Naive B cell (primary cell): ENCODE data around the gene GASK1A. TPM values are rescaled to one million over a fixed set of nuclear protein-coding genes. Genes with fewer than 3 reads are reported as not detected.

Experiments
- ATAC-seq, 2 donors: fragments of 150-1000 bp; cut with Tn5 transposase; 2 replicates each; pipeline ENCODE4 v1.10.0; 2021; ENCODE audit warnings: low read depth in 2 of 2, mild to moderate bottlenecking in 2 of 2, moderate library complexity in 2 of 2
- DNase-seq: peaks from one replicate; pipeline ENCODE4 v3.0.0; 2022
- H3K27ac Mint-ChIP-seq, 6 donors: one replicate each; pipeline ENCODE4 v1.8.0; 2020 to 2022; ENCODE audit warnings: mild to moderate bottlenecking in 6 of 6, mixed read lengths in 6 of 6, moderate library complexity in 5 of 6, inconsistent platforms in 2 of 6
- H3K27me3 Mint-ChIP-seq, 3 donors: one replicate each; pipeline ENCODE4 v1.8.0; 2021 to 2022; ENCODE audit warnings: mixed read lengths in 3 of 3, mild to moderate bottlenecking in 1 of 3
- H3K36me3 Mint-ChIP-seq, 2 donors: one replicate each; pipeline ENCODE4 v1.8.0; 2020 to 2022; ENCODE audit warnings: mixed read lengths in 2 of 2, inconsistent platforms in 1 of 2, mild to moderate bottlenecking in 1 of 2
- H3K4me1 Mint-ChIP-seq, 3 donors: one replicate each; pipeline ENCODE4 v1.8.0; 2020 to 2022; ENCODE audit warnings: mixed read lengths in 3 of 3, inconsistent platforms in 1 of 3, mild to moderate bottlenecking in 1 of 3, moderate library complexity in 1 of 3
- H3K4me3 Mint-ChIP-seq, 8 donors: one replicate each; pipeline ENCODE4 v1.8.0; 2020 to 2022; ENCODE audit warnings: mild to moderate bottlenecking in 8 of 8, mixed read lengths in 8 of 8, moderate library complexity in 8 of 8, inconsistent platforms in 2 of 8
- H3K9me3 Mint-ChIP-seq, 7 donors: one replicate each; pipeline ENCODE4 v1.8.0; 2020 to 2022; ENCODE audit warnings: mixed read lengths in 7 of 7, mild to moderate bottlenecking in 5 of 7, inconsistent platforms in 2 of 7, moderate library complexity in 1 of 7
- polyA plus RNA-seq, 6 donors: library from polyadenylated mRNA; unstranded; fragments of 300-500 nt; fragmentation: Illumina TruSeq; gene quantifications; one replicate each; pipeline ENCODE4 v1.2.3, GENCODE V29; 2021; ENCODE audit warnings: low read depth in 6 of 6

The GASK1A gene
- polyA plus RNA-seq, 6 donors from 2014 or later: not detected

DNA sequence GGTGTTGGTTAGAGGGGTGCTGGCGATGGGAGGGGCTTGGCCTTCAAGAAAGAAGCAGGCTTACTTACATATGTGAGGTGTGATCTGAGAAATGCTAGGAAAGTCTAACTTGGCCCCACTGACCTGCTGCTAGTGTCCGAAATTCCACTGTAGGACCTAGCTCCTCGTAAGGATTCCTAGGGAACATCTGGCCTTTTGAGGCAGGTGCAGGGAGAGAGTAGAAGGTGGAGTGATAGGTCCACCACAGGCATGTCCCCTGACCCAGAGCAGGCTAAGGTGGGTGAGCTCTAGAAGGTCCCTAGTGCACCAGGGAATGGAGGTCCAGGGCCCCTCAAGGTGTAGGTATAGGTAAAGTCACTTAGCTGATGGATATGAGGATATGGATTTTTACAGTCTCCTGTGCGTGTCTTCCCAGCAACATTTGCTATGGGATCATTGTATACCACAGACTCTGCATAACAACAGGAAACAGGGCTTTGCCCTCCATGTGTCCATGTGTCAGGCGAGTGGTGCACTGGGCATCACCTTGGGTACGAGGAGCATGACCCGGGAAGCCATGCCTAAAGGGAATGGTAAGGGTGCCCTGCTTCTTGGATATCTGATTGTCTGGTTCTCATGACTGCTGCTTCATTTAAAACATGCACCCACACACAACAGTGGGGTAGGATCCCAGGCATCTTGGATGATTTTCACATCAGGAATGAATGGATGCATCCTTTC, 94.2 kb downstream of the GASK1A start:
- ATAC-seq (no peak), DNase-seq (no peak)
- H3K9me3 Mint-ChIP-seq: no peaks in the 10 kb centered on the region
- H3K4me1 Mint-ChIP-seq: no peaks in the 10 kb centered on the region
- H3K4me3 Mint-ChIP-seq: no peak overlapping the region
- H3K36me3 Mint-ChIP-seq: peaks cover 7 to 15% of the 10 kb centered on the region in 2 donors
- no peak overlapping the region for H3K27ac Mint-ChIP-seq
- H3K27me3 Mint-ChIP-seq: peaks cover 0 to 11% (median 8%) of the 10 kb centered on the region in 3 donors

DNA sequence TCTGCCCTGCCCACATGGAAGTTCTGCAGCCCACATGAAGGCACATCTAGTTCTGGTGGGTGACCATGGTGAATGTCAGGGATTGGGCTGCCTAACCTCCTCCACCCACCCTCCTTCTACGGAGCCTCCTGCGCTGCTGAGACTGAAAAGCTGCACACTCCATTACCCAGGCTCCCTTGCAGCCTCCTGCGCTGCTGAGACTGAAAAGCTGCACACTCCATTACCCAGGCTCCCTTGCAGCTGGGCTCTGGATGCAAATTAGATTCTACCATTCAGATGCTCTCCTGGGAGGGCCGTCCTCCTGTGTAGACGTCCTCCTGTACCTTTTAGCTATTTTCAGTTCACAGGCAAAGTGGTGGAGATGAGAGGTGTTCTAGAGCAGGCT, 94.7 kb downstream of the GASK1A start:
- H3K36me3 Mint-ChIP-seq: peaks cover 9 to 18% of the 10 kb centered on the region in 2 donors
- H3K9me3 Mint-ChIP-seq: no peaks in the 10 kb centered on the region
- no peak overlapping the region for H3K4me3 Mint-ChIP-seq
- H3K27me3 Mint-ChIP-seq: peaks cover 0 to 11% (median 8%) of the 10 kb centered on the region in 3 donors
- no peak for ATAC-seq
- no peak for DNase-seq
- H3K27ac Mint-ChIP-seq: peak overlapping the region in 1 of 6 donors; percentile 81
- H3K4me1 Mint-ChIP-seq: no peaks in the 10 kb centered on the region

DNA sequence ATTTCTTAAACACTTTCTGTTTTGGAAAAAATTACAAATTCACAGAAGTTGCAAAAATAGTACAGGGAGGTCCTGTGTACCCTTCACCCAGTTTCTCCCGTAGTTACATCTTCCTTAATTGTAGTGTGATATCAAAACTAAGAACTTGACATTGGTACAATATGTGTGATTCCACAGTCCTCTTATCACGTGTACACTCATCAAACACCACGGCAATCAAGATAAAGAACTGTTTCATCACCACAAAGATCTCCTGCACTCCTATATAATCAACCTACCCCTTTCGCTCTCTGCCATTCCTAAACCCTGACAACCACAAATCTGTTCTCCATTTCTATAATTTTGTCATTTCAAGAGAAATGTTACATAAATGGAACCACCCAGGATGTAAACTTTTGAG, 95.4 kb downstream of the GASK1A start:
- Mint-ChIP-seq H3K4me3 (no peak overlapping the region), H3K9me3 (no peaks in the 10 kb centered on the region), H3K4me1 (no peaks in the 10 kb centered on the region), H3K27ac (no peak overlapping the region), H3K36me3 (peaks cover 9 to 18% of the 10 kb centered on the region in 2 donors), H3K27me3 (peaks cover 0 to 11% (median 8%) of the 10 kb centered on the region in 3 donors)
- ATAC-seq (no peak), DNase-seq (no peak)

DNA sequence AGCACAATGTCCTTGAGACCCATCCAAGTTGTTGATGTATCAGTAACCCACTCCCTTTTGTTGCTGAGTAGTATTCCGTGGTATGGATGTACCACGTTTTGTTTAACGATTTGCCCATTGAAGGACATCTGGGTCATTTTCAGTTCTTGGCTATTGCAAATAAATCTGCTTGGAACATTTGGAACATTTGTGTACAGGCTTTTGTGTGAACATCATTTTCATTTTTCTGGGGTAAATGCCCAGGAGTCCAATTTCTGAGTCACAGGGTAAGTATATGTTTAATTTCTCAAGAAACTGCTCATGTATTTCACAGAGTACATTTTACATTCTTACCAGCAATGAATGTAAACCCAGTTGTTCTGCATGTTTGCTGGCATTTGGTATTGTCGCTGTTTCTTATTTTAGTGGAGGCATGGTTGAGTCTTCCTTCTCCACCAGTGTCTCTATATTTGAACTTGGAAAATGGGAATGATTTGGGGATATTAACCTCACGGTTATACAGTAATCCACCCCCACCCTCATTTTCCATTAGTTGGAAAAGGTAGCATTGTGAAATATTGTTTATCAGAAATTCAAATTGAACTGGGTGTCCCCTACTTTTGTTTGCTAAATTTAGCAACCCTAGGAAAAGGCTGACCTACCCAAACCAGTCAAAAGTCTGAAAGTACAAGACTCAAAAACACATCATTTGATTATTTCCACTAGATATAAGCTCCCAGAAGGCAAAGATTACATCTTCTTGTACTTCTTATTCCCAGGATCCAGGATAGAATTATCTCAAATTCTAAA, 96.0 kb downstream of the GASK1A start:
- Mint-ChIP-seq H3K4me1 (no peaks in the 10 kb centered on the region), H3K27ac (no peak overlapping the region), H3K36me3 (peaks cover 9 to 22% of the 10 kb centered on the region in 2 donors), H3K27me3 (peaks cover 0 to 11% (median 8%) of the 10 kb centered on the region in 3 donors), H3K4me3 (no peak overlapping the region), H3K9me3 (no peaks in the 10 kb centered on the region)
- DNase-seq (no peak), ATAC-seq (no peak)

DNA sequence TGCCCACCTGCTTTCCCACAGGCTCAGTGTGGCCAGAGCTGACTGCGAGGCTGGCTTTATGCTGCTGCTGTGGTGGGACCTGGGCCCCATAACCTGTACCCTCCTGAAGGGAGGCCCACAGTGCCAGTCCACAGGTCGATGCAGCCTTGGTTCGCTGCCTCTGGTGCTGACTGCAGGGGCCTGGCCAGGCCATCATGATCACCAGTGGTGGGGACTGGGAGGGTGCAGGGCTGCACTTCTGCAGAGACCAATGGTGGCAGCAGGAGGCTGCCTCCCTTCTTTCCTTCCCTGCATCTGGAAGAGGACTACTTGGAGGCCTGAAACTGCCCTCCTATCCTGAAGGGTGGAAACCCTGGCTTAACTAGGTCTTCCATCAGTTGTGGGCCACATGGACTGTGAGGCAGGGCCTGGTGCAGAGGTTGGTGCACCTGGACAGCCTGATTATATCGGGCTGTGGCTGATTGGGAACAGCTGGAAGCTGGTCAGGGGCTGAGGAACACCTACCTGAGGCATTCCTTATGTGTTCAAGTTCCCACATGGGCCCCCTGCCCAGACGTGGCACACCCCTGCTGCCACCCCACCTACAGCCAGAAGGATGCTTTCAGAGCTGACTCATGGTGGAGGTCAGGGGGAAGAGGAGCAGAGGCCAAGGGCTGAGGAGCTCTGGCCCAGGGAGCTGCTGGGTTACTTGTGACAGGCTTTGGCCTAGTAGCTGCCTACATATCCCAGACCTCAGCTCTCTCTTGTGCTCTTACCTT, 97.0 kb downstream of the GASK1A start:
- Mint-ChIP-seq H3K27ac (no peak overlapping the region), H3K4me3 (no peak overlapping the region), H3K36me3 (peaks cover 15 to 32% of the 10 kb centered on the region in 2 donors), H3K4me1 (no peaks in the 10 kb centered on the region), H3K27me3 (peaks cover 0 to 11% (median 8%) of the 10 kb centered on the region in 3 donors), H3K9me3 (peaks cover 0 to 3% (median 0%) of the 10 kb centered on the region in 7 donors)
- no peak for DNase-seq
- ATAC-seq: no peak

DNA sequence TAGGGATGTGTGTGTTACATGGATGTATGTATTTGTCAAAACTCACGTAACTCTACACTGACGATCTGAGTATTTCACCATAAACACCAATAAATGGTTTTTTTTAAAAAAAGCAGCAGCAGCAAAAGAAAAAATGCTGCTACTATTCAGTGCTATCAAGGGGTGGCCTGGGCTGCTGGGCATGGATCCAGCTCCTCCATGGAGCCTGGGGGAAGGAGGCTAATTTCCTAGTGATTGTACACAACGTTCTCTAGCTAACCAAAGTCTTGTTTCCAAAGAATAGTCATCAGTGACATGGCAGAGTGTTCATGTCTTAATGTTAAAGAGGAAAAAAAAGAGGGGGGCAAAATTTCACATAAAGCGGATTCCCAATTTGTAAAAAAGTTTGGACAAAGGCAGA, 97.7 kb downstream of the GASK1A start:
- Mint-ChIP-seq H3K27ac (no peak overlapping the region), H3K4me3 (no peak overlapping the region), H3K36me3 (peaks cover 15 to 33% of the 10 kb centered on the region in 2 donors), H3K27me3 (peaks cover 0 to 9% (median 5%) of the 10 kb centered on the region in 3 donors), H3K4me1 (no peaks in the 10 kb centered on the region), H3K9me3 (peaks cover 0 to 3% (median 0%) of the 10 kb centered on the region in 7 donors)
- DNase-seq (no peak), ATAC-seq (no peak)

DNA sequence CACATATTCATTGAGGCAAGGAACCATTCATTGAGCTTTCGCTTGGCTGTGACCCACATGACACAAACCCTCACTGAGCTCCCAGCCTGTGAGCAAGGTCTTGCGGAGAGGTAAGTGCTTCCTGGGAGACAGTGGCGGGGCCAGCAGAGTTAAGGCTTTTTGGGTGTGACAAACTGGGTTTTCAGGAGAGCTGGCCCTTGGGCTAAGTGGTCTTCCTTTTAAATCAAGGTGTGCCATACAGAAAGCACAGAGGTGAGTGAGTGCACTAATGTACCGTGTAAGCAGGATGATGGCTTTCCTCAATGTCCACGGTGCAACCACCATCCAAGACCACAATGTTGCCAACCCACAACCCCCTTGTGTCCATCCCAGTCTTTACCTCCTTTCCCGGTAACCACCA, 98.2 kb downstream of the GASK1A start:
- DNase-seq (no peak), ATAC-seq (no peak)
- peaks cover 16 to 33% of the 10 kb centered on the region in 2 donors for H3K36me3 Mint-ChIP-seq
- peaks cover 0 to 5% (median under 1%) of the 10 kb centered on the region in 3 donors for H3K27me3 Mint-ChIP-seq
- H3K4me1 Mint-ChIP-seq: no peaks in the 10 kb centered on the region
- H3K27ac Mint-ChIP-seq: no peak overlapping the region
- H3K9me3 Mint-ChIP-seq: peaks cover 0 to 3% (median 0%) of the 10 kb centered on the region in 7 donors
- H3K4me3 Mint-ChIP-seq: no peak overlapping the region

DNA sequence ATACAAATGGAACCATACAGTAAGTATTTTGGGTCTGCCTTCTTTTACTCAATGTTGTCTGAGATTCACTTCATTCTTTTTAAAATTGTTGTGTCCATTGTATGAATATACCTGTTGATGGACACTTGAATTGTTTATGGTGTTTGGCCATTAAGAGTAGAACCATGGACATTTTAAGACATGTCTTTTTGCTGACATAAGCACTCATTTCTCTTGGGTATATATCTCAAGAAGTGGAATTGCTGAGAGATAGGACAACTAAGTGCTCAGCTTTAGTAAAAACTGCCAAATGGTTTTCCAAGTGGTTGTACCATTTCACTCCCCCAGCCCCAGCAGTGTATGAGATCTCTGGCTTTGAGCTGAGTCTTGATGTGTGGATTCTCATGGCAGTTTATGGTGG, 98.6 kb downstream of the GASK1A start:
- Mint-ChIP-seq H3K27me3 (peaks cover 0 to under 1% (median 0%) of the 10 kb centered on the region in 3 donors), H3K4me3 (no peak overlapping the region), H3K36me3 (peaks cover 20 to 33% of the 10 kb centered on the region in 2 donors), H3K4me1 (no peaks in the 10 kb centered on the region), H3K27ac (no peak overlapping the region), H3K9me3 (peaks cover 0 to 3% (median 0%) of the 10 kb centered on the region in 7 donors)
- no peak for ATAC-seq
- no peak for DNase-seq

DNA sequence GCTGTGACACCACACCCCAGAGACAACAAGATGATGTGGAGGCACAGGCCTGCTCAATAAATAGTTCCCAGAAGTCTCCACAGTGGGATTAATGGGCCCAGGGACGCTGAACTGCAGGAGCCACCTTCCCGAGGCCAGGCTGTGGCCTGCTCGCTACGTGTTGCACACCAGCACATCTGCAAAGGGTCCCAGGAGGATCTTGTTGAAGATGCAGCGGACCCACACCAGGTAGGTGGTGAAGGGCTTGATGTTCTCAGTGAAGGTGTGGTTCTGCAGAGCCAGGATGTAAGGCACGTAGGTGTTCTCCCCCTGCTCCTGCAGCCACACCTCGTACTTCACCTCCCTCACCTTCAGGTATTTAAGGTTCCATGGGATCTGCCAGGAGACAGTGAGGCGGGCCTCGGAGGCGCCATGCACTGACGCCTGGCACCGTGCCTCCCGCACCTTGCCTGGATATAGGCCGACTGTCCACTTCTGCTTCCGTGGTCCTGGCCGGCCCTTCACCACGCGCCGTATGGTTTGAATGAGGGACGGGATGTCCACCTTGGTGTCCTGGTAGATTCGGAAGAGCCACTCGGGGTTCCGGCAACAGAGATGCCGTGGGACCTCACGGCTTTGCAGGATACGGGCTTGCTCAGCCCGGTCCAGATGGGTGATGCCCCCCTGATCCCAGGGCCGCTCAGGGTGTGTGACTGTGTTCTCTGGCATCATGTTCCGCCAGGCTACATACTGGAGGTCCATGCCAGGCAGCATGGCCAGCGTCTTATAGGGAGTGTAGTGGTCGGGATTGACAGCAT, 100.6 kb downstream of the GASK1A start:
- no peaks in the 10 kb centered on the region for H3K27me3 Mint-ChIP-seq
- H3K36me3 Mint-ChIP-seq: peaks cover 20 to 33% of the 10 kb centered on the region in 2 donors
- H3K4me1 Mint-ChIP-seq: no peaks in the 10 kb centered on the region
- no peak overlapping the region for H3K27ac Mint-ChIP-seq
- no peak overlapping the region for H3K4me3 Mint-ChIP-seq
- DNase-seq (no peak), ATAC-seq (no peak)
- peaks cover 0 to 3% (median 0%) of the 10 kb centered on the region in 7 donors for H3K9me3 Mint-ChIP-seq

DNA sequence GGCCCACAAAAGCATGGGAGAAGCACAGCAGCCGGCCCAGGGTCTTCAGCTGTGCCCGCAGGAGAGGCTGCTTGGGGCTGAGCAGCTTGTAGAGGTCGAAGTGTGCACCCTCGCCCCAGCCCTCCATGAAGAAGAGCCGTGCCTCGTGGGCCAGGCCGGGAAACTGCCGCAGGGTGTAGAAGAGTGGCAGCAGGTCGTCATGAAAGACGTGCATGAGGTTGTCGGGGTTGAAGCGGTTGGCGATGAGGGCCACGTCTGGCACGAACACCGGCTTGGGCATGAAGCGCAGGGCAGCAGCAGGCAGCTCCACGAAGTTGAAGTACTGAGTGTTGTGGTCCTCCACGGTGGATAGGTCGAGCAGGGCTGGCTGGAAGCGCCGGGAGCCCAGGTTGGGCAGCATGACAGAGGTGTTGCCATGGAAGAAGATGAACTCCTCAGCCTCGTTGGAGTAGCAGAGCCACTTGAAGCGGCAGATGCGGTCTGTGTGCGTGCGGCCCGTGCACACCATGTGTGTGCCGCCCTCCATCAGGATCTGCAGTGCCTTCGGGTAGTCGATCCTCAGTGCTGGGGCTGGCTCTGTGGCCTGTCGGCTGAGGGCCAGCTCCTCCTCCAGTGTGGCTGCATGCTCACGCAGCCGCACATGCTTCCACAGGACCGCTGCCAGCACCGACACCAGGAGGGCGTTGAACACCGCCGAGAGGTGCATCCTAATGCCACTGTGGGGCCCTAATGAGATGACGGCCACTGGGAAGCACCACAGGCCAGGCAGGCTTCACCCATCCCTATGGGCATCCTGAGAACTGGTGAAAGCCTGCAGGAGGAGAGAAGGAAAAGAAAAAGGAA, 101.8 kb downstream of the GASK1A start:
- no peak for ATAC-seq
- no peak overlapping the region for H3K4me3 Mint-ChIP-seq
- H3K9me3 Mint-ChIP-seq: peaks cover 0 to 3% (median 0%) of the 10 kb centered on the region in 7 donors
- no peaks in the 10 kb centered on the region for H3K4me1 Mint-ChIP-seq
- peaks cover 20 to 33% of the 10 kb centered on the region in 2 donors for H3K36me3 Mint-ChIP-seq
- DNase-seq: no peak
- H3K27me3 Mint-ChIP-seq: no peaks in the 10 kb centered on the region
- H3K27ac Mint-ChIP-seq: no peak overlapping the region

DNA sequence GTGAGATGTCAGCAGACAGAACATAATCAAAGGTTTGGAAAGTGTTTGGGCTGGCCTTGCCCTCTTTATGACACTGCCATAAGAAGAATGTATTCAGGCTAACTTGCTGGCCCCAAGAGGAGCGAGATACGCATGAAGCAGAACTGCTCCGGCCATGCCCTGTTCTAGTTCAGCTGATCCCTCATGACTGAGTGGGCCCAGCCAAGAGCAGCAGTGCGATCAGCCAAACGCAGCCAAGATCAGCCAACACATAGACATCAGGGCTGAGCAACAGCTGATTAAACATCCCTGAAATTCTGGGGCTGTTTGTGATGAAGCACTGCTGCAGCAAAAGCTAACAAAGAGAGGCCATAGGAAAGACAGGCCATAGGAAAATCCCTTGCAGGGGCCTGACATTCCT, 102.7 kb downstream of the GASK1A start:
- Mint-ChIP-seq H3K27me3 (no peaks in the 10 kb centered on the region), H3K4me3 (no peak overlapping the region), H3K9me3 (peaks cover 0 to 3% (median 0%) of the 10 kb centered on the region in 7 donors), H3K36me3 (peaks cover 20 to 33% of the 10 kb centered on the region in 2 donors), H3K27ac (no peak overlapping the region), H3K4me1 (no peaks in the 10 kb centered on the region)
- DNase-seq (no peak), ATAC-seq (no peak)

DNA sequence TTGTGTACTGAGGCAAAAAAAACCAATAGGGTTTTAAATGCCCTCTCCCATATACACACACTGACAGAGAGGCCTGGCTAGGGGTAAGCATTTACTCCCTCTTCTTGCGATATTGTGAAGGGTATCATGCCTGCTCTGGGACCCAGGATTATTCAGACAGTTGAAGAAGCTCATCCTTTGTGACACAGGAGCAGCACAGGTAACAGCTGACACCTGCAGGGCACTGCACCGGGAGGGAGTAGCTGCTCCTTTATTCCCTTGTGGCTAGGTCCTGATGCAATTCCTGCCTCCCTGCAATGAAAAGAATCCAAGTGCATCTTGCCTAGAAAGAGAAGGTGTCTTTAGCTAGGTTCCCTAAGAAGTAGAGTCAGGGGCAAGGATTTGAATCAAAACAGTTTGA, 103.3 kb downstream of the GASK1A start:
- no peak overlapping the region for H3K4me3 Mint-ChIP-seq
- DNase-seq (no peak), ATAC-seq (no peak)
- H3K9me3 Mint-ChIP-seq: peaks cover 0 to 3% (median 0%) of the 10 kb centered on the region in 7 donors
- H3K27me3 Mint-ChIP-seq: no peaks in the 10 kb centered on the region
- no peak overlapping the region for H3K27ac Mint-ChIP-seq
- H3K4me1 Mint-ChIP-seq: no peaks in the 10 kb centered on the region
- peaks cover 20 to 26% of the 10 kb centered on the region in 2 donors for H3K36me3 Mint-ChIP-seq
